NCI-H82 treated with DMSO at 0.1 percent for 48 hours (cell line): ENCODE results near the gene LSM4.

Source experiments
- DNase-seq: peaks from one replicate; lab custom pipeline; 2025; ENCODE audit not compliant: unreplicated experiment; lab: John Stamatoyannopoulos, UW

LSM4 gene

DNA sequence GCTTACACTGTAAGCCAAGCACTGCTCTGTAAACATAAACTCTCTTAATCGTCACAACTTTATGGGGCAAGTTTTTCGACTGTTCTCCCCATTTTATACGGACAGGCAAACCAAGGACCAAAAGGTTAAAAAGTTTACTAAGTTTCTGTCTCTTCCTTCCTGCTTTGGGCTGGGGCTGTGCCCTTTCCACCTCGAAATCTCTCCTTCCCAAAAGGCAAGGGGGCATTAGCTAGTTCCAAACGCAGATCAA, 43.7 kb downstream of the LSM4 start:
- DNase-seq, result no peak

DNA sequence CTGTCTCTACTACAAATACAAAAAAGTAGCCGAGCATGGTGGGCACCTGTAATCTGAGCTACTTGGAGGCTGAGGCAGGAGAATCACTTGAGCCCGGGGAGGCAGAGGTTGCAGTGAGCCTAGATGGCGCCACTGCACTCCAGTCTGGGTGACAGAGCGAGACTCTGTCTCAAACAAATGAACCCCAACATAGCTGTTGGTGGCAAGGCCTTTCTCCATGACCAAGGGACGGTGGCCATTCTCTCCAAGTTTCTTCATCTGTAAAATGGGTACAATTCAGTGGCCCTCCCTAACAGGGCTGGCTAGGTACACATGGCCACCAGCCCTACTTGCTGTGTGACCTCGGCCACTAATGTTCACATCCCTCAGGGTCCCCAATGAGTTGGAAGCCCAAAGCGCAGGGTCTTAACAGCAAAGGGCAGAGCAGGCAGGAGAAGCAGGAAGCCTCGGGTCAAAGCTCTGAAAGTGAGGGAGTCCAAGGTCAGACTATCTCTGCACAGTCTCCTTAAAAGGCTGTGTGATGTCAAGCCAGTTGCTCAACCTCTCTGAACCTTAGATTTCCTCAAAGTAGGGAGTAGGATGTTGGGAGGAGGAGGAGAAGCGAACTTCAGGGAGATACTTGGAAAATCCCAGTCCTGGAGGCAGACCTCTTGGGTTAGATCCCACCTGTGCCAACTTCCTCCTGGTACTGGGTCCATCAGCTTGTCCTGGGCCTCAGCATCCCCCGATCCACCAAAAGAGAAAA, 44.2 kb downstream of the LSM4 start:
- DNase-seq, result no peak

DNA sequence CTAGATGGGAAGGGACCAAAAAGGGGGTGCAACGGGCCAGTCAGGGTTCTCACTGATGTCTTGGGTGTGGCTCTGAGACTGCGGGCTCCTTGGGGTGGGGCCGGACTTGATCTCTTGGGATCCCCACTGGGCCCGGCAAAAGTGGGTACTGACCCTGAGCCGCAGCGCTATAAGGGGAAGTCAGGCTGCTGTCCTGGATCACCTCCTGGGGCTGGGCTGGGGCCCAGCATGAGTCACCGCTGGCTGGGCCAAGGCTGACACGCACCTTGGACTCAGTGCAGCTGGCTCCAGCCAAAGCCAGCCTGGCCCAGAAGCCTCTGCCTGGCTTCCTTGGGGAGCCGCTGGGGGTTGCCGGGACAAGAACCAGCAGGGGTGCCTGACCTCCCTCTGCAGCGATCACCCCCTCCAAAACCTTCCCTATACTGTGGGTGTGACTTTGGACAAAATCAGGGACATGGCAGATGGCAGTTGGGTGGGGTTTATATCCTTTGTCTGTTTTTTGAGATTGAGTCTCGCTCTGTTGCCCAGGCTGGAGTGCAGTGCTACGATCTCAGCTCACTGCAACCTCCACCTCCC, 48.0 kb downstream of the LSM4 start:
- DNase-seq, result no peak

DNA sequence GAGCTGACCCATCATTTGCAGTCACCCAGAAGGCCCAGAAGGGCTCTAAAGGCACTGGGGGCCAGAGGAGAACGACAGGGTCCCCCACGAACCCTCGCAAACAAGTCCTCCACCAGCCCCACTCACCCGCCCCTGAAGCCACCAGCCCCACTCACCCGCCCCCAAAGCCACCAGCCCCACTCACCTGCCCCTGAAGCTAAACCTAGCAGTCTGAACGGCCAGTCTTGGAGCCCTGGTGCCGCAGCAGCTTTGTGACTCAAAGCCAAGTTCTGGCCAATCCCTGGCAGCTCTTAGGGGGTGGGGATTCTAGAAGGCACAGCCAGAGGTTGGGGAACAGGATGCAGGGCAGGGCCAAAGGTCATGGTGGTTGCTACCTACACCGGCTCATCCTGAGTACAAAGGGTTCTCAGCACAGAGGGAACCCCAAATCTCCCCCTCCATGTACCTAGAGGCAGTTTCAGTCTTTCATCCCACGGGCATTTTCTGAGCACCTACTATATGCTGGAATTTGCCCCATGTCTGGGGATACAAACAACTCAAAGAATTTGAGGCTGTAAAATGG, 48.6 kb downstream of the LSM4 start, which contains the start of gene IQCN:
IQCN (minus strand) TSS at position 234 of the 562 bp plus-strand sequence. CDS start 4,974 bp downstream, outside the sequence.
- no peak for DNase-seq

DNA sequence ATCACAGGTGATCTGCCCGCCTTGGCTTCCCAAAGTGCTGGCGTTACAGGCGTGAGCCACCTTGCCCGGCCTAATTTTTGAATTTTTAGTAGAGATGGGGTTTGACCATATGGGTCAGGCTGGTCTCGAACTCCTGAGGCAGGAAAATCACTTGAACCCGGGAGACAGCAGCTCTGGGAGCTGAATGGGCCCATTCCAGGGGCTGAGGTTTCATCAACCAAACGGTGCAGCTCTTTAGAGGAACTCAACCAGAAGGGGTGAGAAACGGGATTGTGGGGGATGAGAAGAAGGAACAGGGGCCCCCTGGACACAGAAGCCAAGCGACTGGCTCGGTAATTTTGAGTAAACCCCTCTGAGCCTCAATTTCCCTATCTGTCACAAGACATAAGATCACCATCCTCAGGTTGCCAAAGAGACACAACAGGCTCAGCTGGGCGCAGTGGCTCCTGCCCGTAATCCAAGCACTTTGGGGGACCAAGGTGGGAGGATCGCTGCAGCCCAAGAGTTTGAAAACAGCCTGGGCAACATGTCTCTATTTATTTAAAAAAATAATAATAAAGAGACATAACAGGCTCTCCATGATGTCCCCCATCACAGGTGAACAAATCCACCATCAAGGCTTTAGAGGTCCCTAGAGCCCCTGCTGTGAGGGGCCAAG, 49.2 kb downstream of the LSM4 start:
- DNase-seq, result no peak

DNA sequence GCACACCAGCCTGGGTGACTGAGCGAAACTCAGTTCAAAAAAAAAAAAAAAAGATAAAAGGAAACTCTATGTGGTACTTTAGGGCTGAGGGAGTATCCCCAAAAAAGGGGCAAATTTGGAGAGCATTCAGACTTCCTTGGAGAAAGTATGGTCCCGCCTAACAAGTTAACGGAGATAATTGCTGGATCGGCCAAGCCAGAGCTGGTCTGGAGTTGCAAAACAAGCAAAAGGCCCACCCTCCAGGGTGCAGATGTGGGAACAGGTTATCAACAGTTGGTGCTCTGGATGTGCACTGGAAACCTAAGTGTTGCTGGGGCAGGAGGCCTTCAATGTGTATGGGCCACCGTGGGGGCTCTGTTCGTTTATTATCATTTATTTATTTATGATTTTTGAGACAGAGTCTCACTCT, 51.4 kb downstream of the LSM4 start:
- no peak for DNase-seq

DNA sequence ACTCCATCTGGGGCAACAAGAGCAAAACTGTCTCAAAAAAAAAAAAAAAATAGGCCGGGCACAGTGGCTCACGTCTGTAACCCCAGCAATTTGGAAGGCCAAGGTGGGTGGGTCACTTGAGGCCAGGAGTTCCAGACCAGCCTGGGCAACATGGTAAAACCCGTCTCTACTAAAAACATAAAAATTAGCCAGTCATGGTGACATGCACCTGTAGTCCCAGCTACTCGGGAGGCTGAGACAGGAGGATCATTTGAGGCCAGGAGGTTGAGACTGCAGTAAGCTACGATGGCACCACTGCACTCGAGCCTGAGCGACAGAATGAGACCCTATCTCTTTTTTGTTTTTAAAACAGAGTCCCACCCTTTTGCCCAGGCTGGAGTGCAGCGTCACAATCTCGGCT, 52.5 kb downstream of the LSM4 start:
- DNase-seq, result no peak

DNA sequence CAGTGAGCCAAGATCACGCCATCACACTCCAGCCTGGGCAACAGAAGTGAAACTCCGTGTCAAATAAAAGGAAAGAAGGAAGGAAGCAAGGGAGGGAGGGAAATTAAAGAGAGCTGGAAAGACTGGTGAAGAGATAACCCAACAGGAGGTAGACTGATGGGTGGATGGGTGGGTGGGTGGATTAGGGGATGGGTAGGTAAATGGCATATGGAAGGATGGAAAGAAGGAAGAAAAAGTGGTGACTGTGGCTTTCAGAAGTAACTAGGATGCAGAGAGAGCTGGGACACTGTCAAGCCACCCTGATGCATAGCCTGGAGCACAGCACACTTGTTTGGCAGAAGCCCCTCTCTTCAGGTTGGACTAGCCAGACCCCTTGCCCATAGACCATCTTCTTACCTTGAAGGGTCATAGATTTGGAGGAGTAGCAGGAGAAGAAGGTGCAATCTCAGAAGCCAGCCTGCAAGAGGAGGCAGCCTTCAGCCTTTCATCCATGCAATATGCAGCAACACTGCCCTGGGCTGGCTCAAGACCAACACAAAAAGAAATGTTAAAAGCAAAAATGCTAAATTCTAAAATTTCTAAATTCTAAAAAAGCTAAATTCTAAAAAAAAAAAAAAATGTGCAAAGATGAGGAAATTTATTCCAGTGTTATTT, 53.7 kb downstream of the LSM4 start:
- no peak for DNase-seq

DNA sequence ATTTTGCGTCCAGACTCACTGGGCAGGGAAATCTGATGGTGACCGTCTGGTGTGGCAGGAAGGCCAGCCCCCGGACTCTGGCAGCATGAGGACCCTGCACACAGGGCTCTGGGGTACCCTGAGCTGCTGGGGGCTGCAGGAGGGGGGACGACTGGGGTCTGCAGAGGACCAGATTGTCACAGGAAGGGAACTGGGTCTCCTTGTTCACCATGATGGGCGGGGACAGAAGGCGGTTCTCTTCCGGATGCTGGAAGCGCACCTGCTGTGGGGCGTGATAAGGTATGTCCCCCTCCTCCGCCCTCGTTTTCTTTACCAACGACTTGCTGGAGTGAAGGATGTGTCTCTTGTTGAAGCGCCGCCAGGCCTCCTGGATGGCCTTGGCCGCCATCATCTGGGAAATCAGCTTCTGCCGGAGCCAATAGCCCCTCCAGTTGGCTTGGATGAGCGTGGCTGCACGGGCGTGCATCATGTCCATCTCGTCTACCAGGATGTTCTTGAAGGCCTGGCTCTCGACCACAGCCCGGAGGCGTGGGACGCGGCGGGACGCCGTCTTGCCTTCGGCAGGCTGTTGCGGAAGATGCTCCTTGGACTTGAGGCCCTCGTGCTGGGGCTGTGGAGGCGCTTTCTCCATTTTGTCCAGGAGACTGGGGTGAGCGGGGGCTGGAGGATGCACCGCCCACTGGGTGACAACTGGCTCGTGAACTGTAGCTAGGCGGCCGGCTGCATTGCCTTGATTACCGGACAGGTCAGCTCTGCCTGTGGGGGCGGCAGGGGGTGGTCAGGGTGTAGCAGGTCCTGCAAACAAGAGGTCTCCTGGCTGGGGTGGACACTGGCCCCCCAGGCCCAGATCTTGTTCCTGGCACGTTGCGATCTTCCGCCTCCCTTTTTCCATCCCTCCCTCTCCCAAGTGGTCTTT, 55.8 kb downstream of the LSM4 start:
- no peak for DNase-seq

DNA sequence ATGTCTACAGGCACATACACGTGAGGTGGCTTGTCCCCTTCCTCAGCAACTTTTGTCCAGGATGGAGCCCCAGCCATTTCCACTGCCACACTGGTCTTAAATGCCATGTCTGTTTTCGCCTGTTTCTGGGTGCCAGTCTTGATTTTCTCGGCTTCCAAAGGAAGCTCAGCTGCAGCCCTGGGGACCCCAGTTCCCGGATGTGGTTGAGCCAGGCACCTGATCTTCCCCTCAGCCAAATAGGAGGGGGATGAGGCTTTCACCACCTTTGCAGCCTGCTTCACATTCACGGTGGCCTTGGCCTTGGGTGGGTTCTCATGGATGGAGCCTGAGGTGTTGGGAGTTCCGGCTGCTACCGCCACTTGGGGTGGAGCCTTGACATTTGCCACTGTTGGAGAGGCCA, 57.3 kb downstream of the LSM4 start:
- DNase-seq, result no peak

DNA sequence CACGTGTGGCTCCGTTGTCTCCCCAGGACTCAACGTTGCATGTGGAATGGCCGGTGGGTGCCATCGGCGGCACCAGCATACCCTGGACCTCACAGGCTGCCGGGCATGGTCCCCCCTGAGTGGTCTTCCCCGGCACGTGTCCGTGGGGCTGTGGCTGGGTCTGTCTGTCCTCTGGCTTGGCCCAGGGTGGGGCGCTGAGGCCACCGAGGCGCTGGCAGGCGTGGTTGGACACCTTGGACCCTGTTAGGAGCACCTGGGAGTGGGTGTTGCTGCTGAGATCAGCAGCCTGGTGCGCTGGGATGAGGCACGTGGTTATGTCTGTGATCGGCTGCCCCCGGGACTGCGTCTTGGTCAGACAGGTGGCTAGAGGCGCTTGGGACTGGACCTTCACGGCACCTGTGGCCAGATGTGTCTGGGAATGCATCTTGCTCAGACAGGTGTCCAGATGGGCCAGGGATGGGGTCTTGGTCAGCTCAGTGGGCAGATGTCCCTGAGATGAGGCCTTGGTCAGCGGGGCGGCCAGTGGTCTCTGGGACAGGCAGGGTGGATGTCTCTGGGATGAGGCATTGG, 57.8 kb downstream of the LSM4 start:
- no peak for DNase-seq

DNA sequence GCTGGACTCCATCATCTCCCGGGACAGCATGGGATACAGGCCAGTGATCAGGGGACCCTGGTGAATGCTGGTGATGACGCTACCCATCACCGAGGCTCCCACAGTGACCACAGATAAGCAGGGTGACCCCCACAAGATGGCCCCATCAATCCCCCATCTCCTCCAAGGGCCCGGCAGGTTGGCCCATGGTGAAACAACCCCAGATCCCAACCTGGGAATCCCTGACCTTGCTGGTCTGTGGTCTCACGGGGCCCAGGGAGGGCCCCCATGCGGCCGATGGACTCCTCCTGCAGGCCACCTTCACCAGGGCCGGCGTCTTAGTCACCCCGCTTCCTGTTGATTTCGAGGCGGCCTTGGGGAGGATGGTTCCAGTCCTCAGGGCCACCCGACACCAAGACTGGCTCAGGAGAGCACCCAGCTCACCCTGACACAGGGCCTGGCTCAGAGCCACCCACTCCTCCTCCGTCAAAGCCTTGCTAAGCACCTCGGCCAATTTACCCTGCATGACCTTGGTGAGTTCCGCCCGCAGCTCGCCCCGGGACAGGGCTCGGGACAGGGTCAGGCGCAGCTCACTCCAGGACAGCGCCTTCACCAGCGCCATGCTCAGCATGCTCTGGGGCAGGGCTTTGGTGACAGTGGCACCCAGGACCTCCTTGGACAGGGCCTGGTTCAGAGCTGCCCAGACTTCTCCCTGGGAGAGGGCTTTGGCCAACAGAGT, 58.6 kb downstream of the LSM4 start:
- no peak for DNase-seq

DNA sequence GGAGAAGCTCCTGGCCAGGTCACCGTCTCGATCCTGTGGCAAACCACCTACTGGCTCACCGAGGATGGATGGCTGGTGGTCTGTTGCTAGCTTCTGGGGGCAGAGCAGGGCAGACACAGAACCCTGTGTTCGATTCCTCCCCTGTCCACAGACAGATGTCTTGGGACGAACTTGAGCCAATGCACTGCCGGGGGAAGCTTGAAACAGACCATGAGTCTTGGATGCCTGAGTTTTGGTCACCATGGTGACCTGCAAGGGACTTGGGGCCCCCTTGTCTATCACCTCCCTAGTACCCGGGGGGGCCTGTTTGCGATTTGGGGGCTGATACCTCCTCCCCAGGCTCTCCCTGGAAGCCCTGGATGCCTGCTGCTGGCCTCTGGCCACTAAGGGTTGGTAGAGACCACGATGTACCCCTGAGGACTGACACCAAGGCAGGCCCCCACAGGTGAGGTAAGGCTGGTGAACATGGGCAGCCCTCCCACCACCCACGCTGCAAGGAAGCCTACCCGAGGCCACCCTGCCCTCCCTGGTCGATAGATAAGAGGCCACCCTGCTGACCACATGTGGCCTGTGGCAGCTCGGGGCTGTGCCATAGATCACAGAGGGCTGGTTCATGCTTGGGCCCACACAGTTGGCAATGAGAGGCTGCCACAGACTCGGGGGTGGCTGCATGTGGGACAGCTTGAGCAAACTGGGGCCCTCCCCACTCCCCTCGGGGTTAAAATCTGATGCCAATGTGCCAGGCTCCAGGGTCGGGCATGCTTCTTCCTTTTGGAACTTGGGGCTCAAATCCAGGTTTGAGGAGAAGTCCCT, 59.3 kb downstream of the LSM4 start:
- no peak for DNase-seq

DNA sequence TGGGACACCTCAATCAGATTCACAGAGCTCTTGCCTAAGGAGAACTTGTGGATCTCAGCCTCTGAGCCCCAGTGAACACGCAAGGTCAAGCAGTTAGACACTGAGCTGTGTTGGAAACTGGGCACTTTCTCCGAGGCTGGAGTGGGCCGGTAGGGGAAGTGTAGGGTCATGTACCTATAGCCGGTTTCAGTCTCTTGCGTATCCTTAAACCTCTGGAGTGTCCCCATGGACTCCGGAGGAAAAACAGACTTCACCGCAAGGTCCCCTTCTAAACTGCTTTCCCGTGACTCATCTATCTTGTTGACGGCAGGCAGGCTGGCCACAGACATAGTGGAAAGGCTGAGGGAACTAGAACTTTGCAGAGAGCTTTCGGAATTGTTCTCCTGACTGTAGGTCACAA, 60.0 kb downstream of the LSM4 start:
- no peak for DNase-seq

DNA sequence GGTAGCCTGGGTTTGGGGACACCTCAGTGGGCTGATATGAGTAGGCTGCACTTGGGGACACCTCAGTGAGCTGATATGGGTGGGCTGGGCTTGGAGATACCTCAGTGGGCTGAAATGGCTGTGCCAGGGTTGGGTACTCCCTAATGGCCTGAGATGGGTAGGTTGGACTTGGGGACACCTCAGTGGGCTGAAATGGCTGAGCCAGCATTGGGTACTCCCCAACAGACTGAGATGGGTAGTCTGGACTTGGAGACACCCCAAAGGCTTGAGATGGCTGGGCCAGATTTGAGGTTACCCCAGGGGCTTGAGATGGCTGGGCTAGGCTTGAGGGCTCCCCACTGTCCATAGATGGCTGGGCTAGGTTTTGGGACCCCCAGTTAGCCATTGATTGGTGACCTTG, 60.7 kb downstream of the LSM4 start:
- DNase-seq, result no peak

DNA sequence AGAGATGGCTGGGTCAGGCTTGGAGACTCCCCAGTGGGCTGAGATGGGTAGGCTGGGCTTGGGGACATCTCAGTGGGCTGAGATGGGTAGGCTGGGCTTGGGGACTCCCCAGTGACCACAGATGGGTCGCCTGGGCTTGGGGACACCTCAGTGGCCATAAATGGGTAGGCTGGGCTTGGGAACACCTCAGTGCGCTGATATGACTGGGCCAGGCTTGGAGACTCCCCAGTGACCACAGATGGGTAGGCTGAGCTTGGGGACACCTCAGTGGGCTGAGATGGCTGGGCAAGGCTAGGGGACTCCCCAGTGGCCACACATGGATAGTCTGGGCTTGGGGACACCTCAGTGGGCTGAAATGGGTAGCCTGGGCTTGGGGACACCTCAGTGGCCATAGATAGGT, 61.4 kb downstream of the LSM4 start:
- DNase-seq, result no peak

DNA sequence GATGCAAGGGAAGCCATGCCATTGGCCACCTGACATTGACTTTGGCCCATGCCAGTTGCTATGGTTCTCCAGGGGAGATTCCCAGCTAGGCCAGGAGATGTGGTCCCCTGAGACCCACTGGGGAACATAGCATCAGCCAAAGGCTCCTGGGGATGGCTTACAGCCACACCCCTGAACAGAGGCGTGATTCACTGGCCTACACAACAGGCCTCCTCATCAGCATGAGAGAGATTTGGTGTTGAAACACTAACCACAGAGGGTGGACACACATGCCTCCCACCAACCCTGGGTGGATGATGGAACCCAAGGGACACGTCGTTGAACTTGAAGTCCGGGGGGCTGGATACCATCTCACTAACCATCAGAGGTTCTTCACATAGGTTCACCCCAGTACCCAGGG, 63.0 kb downstream of the LSM4 start:
- DNase-seq, result no peak

DNA sequence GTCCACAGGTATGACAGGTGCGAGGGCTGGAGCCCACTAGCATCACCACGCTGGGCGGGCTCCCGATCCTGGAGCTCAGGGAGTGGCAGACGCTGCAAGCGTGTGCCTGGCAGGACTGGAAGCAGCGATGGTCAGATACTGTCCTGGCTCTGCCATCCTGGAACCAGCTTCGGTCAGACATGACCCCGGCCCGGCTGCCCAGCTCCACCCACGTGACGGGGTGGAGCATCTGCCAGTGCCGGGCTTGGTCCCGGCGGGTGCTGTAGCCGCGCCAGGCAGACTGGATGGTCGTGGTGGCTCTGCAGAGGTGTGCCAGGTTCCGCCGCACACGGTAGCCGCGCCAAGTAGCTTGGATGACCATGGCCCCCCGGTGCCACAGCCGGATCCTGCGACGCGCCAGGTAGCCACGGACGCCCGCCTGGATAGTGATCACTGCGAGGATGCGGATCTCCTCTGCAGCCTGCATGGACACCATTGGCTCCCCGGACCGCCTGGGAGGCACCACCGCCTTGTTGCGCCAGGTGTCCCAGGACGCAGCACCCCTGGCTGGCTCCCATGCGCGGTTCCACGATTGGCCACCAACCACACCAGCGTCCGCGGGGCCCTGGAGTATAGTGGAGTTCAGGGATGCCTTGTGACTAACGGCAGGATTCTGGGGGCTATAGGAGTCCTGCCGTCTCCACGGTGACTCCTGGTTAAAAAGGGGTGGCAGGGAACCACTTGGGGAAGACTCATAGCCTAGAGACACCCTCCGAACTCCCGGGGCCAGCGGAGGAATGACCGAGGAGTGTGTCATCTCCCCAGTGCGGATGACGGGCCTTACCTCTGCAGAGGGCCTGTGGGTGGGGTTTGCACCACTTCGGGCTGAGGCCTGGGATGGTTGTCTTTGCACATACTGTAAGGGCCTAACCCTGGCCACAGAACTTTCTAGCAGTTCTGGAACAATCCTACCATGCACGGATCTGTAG, 65.1 kb downstream of the LSM4 start:
- no peak for DNase-seq
